ENCODE measurements around the gene SIAH2. TPM values are rescaled to one million over a fixed set of nuclear protein-coding genes. Genes with fewer than 3 reads are reported as not detected.

Gene SIAH2
- total and polyA plus RNA-seq, 2 of the 8 experiments (the other 6 are each of a cell fraction or from before 2014, with no cell fraction given), result 23.9 to 34.2 TPM

- 93% methylated on average over 8 of the region's 8 CpGs; no CpG with 5 or more reads in 1 of the 2 experiments for WGBS, 2 experiments (ENCODE audit: extremely low coverage in 1 of 2, insufficient coverage in 1 of 2, insufficient read length in 1 of 2, insufficient replicate concordance in 2 of 2, low coverage in 1 of 2, low lambda C conversion rate in 2 of 2, missing lambda C conversion rate in 1 of 2)
- DNase-seq (ENCODE audit: low read depth in 1 of 2, low spot score in 2 of 2) (no peak), FAIRE-seq (no peak)
- H3K56ac ChIP-seq (replicated peaks; ENCODE audit: insufficient read length, low read depth, low read length), result no peak overlapping the region
- H3K23ac ChIP-seq (ENCODE audit: insufficient read length), result no peak overlapping the region
- H3K9ac ChIP-seq (replicated peaks in 1 of 4; ENCODE audit: extremely low read depth in 1 of 4, low read depth in 3 of 4, low read length in 3 of 4), result no peak overlapping the region
- H3K23me2 ChIP-seq (ENCODE audit: low read depth, low read length), result no peaks in the 10 kb centered on the region
- no peak overlapping the region for H3K4ac ChIP-seq (replicated peaks; ENCODE audit: insufficient read length, low read depth, low read length)
- H4K91ac ChIP-seq (replicated peaks; ENCODE audit: insufficient read length, low read length), result no peak overlapping the region
- TF ChIP-seq JUND (IDR thresholded peaks at IDR 0.05; ENCODE audit: low read length), result no peak
- no peak for TF ChIP-seq RFX5 (IDR thresholded peaks at IDR 0.05; ENCODE audit: borderline replicate concordance, low read depth, low read length)
- no peak for TF ChIP-seq YY1 (IDR thresholded peaks at IDR 0.05; ENCODE audit: low read depth, low read length)
- TF ChIP-seq SP4 (IDR thresholded peaks at IDR 0.05; ENCODE audit: low read length), result no peak
- TF ChIP-seq TAF7 (optimal IDR thresholded peaks at IDR 0.05; ENCODE audit: borderline replicate concordance, low read depth, low read length), result no peak
- TF ChIP-seq HDAC6 (IDR thresholded peaks at IDR 0.05; ENCODE audit: low read depth, low read length), result no peak
- no peak for TF ChIP-seq RXRA (IDR thresholded peaks at IDR 0.05; ENCODE audit: insufficient read depth, low read depth, low read length)
- no peak for TF ChIP-seq RAD21 (IDR thresholded peaks at IDR 0.05 in 1 of 2, conservative IDR thresholded peaks at IDR 0.05 in 1 of 2; ENCODE audit: low read depth in 2 of 2, low read length in 2 of 2)
- TF ChIP-seq SRF (IDR thresholded peaks at IDR 0.05; ENCODE audit: low read depth, low read length), result no peak
- TF ChIP-seq ASH2L (IDR thresholded peaks at IDR 0.05; ENCODE audit: low read length), result no peak
- TF ChIP-seq SIX5 (IDR thresholded peaks at IDR 0.05; ENCODE audit: low read depth, low read length), result no peak
- no peak overlapping the region for H3K4me2 ChIP-seq (ENCODE audit: insufficient read depth in 1 of 2, low read depth in 2 of 2, low read length in 2 of 2)
- H3K27ac ChIP-seq (ENCODE audit: low read depth, low read length), result no peak overlapping the region
- peak overlapping the region; percentile 29; the same call in 1 of the 2 replicates for H2AK5ac ChIP-seq (ENCODE audit: low read depth, low read length)
- H3K14ac ChIP-seq (ENCODE audit: insufficient read length), result no peak overlapping the region
- H4K8ac ChIP-seq (ENCODE audit: extremely low read depth, insufficient read depth, low read length), result no peak overlapping the region
- no peaks in the 10 kb centered on the region for H3K36me3 ChIP-seq (ENCODE audit: control insufficient read depth in 2 of 4, insufficient read depth in 4 of 4, low read length in 3 of 4)
- H3K4me3 ChIP-seq (ENCODE audit: extremely low read depth in 1 of 4, insufficient read depth in 2 of 4, low read depth in 3 of 4, low read length in 4 of 4), result no peak overlapping the region
- ChIA-PET CTCF (ENCODE audit: partially characterized antibody) (interaction anchor here (1.0 to 1.8 kb wide), 4 partner anchors 10 to 95 kb away, joined by 3 to 8 read pairs (median 5); no protein-coding TSS in a partner anchor), POLR2A (ENCODE audit: partially characterized antibody) (interaction anchor here (1.3 to 1.4 kb wide), 2 partner anchors 25 to 33 kb away, joined by 3 to 8 read pairs; partner anchors contain the start of genes ERICH6 and SIAH2)
- H3K4me1 ChIP-seq (replicated peaks in 1 of 4; ENCODE audit: control insufficient read depth in 3 of 4, insufficient read depth in 4 of 4, low read length in 3 of 4), result peaks cover 0 to 9% (median 4%) of the 10 kb centered on the region in 4 experiments; a peak in 5 of 7 replicates
- H3K79me1 ChIP-seq (ENCODE audit: low read depth, low read length), result no peaks in the 10 kb centered on the region
- H2AFZ ChIP-seq (ENCODE audit: low read length), result no peak overlapping the region
- peak overlapping the region; percentile 76; the same call in 1 of the 2 replicates for H2BK12ac ChIP-seq (ENCODE audit: low read depth, low read length)
- H3K79me2 ChIP-seq (ENCODE audit: control insufficient read depth in 1 of 2, insufficient read depth in 2 of 2, low read length in 2 of 2), result no peaks in the 10 kb centered on the region
- no peak overlapping the region for H2BK120ac ChIP-seq (replicated peaks; ENCODE audit: low read depth, low read length)
- no peaks in the 10 kb centered on the region for H3K9me3 ChIP-seq (ENCODE audit: insufficient read depth in 2 of 2, low read depth in 1 of 2, low read length in 1 of 2)
- no peak overlapping the region for H4K5ac ChIP-seq (ENCODE audit: insufficient read length, low read depth, low read length)
- H3K27me3 ChIP-seq (replicated peaks in 1 of 4; ENCODE audit: control insufficient read depth in 3 of 4, extremely low read depth in 1 of 4, insufficient read depth in 3 of 4, low read length in 3 of 4), result no peaks in the 10 kb centered on the region
- H2BK15ac ChIP-seq (ENCODE audit: low read length), result no peak overlapping the region
- no peak overlapping the region for H2BK5ac ChIP-seq (ENCODE audit: low read depth, low read length)
- no peak overlapping the region for H2BK20ac ChIP-seq (ENCODE audit: low read length)
- no peak overlapping the region; the same call in 1 of the 2 replicates for H3K18ac ChIP-seq (ENCODE audit: extremely low read depth, low read length)
- H4K20me1 ChIP-seq (replicated peaks in 1 of 2; ENCODE audit: control insufficient read depth in 1 of 2, insufficient read depth in 2 of 2, low read length in 2 of 2), result no peaks in the 10 kb centered on the region
Observed at GRCh38 chr3:150736903-150737832, 25.8 kb downstream of the SIAH2 start.
